ENCODE results near the gene UBE2E3.

DNA sequence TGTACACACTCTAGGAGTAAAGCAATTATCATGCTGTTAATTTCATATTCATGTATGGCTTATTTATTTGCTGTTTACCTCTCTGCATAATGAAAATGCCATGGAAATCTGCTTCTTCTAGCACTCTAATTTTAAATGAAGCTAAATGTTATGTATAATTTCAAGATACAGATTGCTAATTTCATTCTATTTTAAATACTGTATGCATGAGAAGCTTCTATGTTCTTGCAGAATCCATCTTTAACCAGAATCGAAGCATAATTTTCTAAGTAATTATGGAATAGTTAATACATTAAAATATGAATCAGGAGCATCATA lies 127.2 kb downstream of the UBE2E3 start:
- TF ChIP-seq POLR2AphosphoS5 (IDR thresholded peaks at IDR 0.05) (no peak), CTCF (IDR thresholded peaks at IDR 0.05) (no peak)
